Kidney (tissue), 14 donors: ENCODE data around the gene HMCES. TPM values are rescaled to one million over a fixed set of nuclear protein-coding genes. Genes with fewer than 3 reads are reported as not detected.

ENCODE experiments used
- DNase-seq, 5 donors: peaks; one replicate each; pipeline ENCODE4 v3.0.0-alpha.2; 2013 to 2020
- FAIRE-seq: peaks from 2 replicates; lab custom pipeline; 2012; peaks lifted over from hg19 to GRCh38; lab: Jason Lieb, UNC
- H3K27ac ChIP-seq, 2 donors: one replicate each; pipeline ENCODE4 v1.7.0; 2013; ENCODE audit warnings: low read depth in 2 of 2, low read length in 2 of 2, inconsistent platforms in 1 of 2
- H3K27me3 ChIP-seq: one replicate; pipeline ENCODE4 v1.7.1; 2013; ENCODE audit warnings: low read length, inconsistent platforms; ENCODE audit not compliant: control insufficient read depth, insufficient read depth
- H3K36me3 ChIP-seq, 3 donors: one replicate each; pipeline versions ENCODE4 v1.7.0 to v1.7.1; 2013; ENCODE audit warnings: low read length in 3 of 3, control low read depth in 1 of 3, inconsistent platforms in 1 of 3; ENCODE audit not compliant: insufficient read depth in 3 of 3, control insufficient read depth in 2 of 3
- H3K4me1 ChIP-seq, 3 donors: one replicate each; pipeline versions ENCODE4 v1.7.0 to v1.7.1; 2013; ENCODE audit warnings: low read length in 3 of 3, inconsistent platforms in 1 of 3, low read depth in 1 of 3; ENCODE audit not compliant: control insufficient read depth in 2 of 3, insufficient read depth in 2 of 3
- H3K4me3 ChIP-seq, 3 donors: one replicate each; pipeline versions ENCODE4 v1.7.0 to v1.8.1; 2013; ENCODE audit warnings: low read length in 3 of 3, control low read depth in 1 of 3, inconsistent platforms in 1 of 3
- H3K9ac ChIP-seq, 3 donors: one replicate each; pipeline versions ENCODE4 v1.7.0 to v1.7.1; 2013; ENCODE audit warnings: low read length in 3 of 3, control low read depth in 1 of 3, inconsistent platforms in 1 of 3
- H3K9me3 ChIP-seq, 3 donors: one replicate each; pipeline versions ENCODE4 v1.7.0 to v1.7.1; 2013; ENCODE audit warnings: low read length in 3 of 3, control low read depth in 1 of 3, inconsistent platforms in 1 of 3; ENCODE audit not compliant: control insufficient read depth in 2 of 3, insufficient read depth in 1 of 3
- CTCF ChIP-seq: IDR thresholded peaks from 3 replicates; pipeline ENCODE4 v1.5.1; 2012; ENCODE audit warnings: mild to moderate bottlenecking, moderate library complexity, borderline replicate concordance; ENCODE audit not compliant: insufficient read depth; ENCODE audit errors: extremely low read depth
- intact Hi-C: fragments of 100-400 bp; cut with DNase I; formaldehyde crosslinking; loops from one replicate; pipeline ENCODE4 v1.11.1; 2022
- polyA plus RNA-seq: library from polyadenylated mRNA; stranded (reverse); fragments of 350-450 nt; fragmentation: Illumina TruSeq; extraction: RNeasy Lipid Tissue Mini Kit (QIAGEN cat#74804); gene quantifications from one replicate; pipeline ENCODE4 v1.2.3, GENCODE V29; 2014; ENCODE audit warnings: low read depth, low replicate concordance; ENCODE audit not compliant: insufficient read depth
- total RNA-seq: library from RNA; stranded (reverse); fragmentation: NEBNext Ultra II Directional; extraction: Animal tissue kit (Norgen Biotek cat#: 25700); gene quantifications from one replicate; pipeline ENCODE4 v1.2.1, GENCODE V29; 2021
- donor health status: control.
- donor health status: control.
- donor health status: control.
- donor health status: control.
- donor health status: control.
- donor health status: DM: yes; HTN: yes; CAD: no.
- donor health status: Normal renal cell carcinoma (clear cell type).

The HMCES gene
- total and polyA plus RNA-seq, 2 donors from 2014 or later, result 37.4 to 40.1 TPM

- Histone ChIP-seq H3K27me3 (no peaks in the 10 kb centered on the region), H3K36me3 (peaks cover 5 to 21% (median 14%) of the 10 kb centered on the region in 3 donors), H3K4me1 (no peaks in the 10 kb centered on the region), H3K9me3 (no peaks in the 10 kb centered on the region), H3K27ac (no peak overlapping the region), H3K4me3 (no peak overlapping the region), H3K9ac (no peak overlapping the region)
- no peak for TF ChIP-seq CTCF
- intact Hi-C loops, result no loop called here
- DNase-seq (no peak), FAIRE-seq (no peak)
Measured at GRCh38 chr3:129289201-129289921, 10.7 kb downstream of the HMCES start.

GRCh38 chr3:129291236-129291886 lies 12.7 kb downstream of the HMCES start:
- intact Hi-C loops, result no loop called here
- TF ChIP-seq CTCF, result no peak
- DNase-seq (no peak), FAIRE-seq (no peak)
- H3K27ac ChIP-seq, result no peak overlapping the region
- no peak overlapping the region for H3K9ac ChIP-seq
- peaks cover 6 to 21% (median 14%) of the 10 kb centered on the region in 3 donors for H3K36me3 ChIP-seq
- no peaks in the 10 kb centered on the region for H3K4me1 ChIP-seq
- no peak overlapping the region for H3K4me3 ChIP-seq
- H3K27me3 ChIP-seq, result no peaks in the 10 kb centered on the region
- H3K9me3 ChIP-seq, result no peaks in the 10 kb centered on the region

GRCh38 chr3:129295286-129295685 lies 16.6 kb downstream of the HMCES start:
- no peak for FAIRE-seq
- no peak overlapping the region for H3K9ac ChIP-seq
- no peak overlapping the region for H3K4me3 ChIP-seq
- no peak overlapping the region for H3K27ac ChIP-seq
- intact Hi-C loops, result no loop called here
- no peaks in the 10 kb centered on the region for H3K4me1 ChIP-seq
- H3K36me3 ChIP-seq, result peaks cover 2 to 24% (median 12%) of the 10 kb centered on the region in 3 donors
- no peak for DNase-seq
- no peaks in the 10 kb centered on the region for H3K27me3 ChIP-seq
- TF ChIP-seq CTCF, result no peak
- no peaks in the 10 kb centered on the region for H3K9me3 ChIP-seq
